HG02973 (cell line): ENCODE measurements around the gene OSBPL10.

ENCODE experiments used
- ATAC-seq: cut with Tn5 transposase; IDR thresholded peaks from one replicate; pipeline ENCODE4 v1.9.1; 2021; ENCODE audit warnings: moderate library complexity; ENCODE audit not compliant: unreplicated experiment

OSBPL10 gene

GRCh38 chr3:31926543-31926942, 54.5 kb downstream of the OSBPL10 start:
- no peak for ATAC-seq

GRCh38 chr3:31925271-31925630, 55.8 kb downstream of the OSBPL10 start:
- ATAC-seq: peak; percentile 55

- ATAC-seq: peak; percentile 31
Measured at GRCh38 chr3:31924610-31925270, 56.3 kb downstream of the OSBPL10 start.

- no peak for ATAC-seq
Measured at GRCh38 chr3:31922962-31923361, 58.1 kb downstream of the OSBPL10 start.

- ATAC-seq: no peak
Measured at GRCh38 chr3:31921837-31922236, 59.2 kb downstream of the OSBPL10 start.

- no peak for ATAC-seq
Measured at GRCh38 chr3:31920310-31920709, 60.8 kb downstream of the OSBPL10 start.

- no peak for ATAC-seq
Measured at GRCh38 chr3:31919528-31919927, 61.5 kb downstream of the OSBPL10 start.

GRCh38 chr3:31918179-31919150, 62.6 kb downstream of the OSBPL10 start:
- ATAC-seq: peak; percentile 84

- ATAC-seq: peak; percentile 52
Measured at GRCh38 chr3:31917303-31918005, 63.6 kb downstream of the OSBPL10 start.

GRCh38 chr3:31911643-31912042, 69.4 kb downstream of the OSBPL10 start:
- no peak for ATAC-seq

GRCh38 chr3:31911124-31911523, 69.9 kb downstream of the OSBPL10 start:
- ATAC-seq: no peak

GRCh38 chr3:31909455-31909854, 71.6 kb downstream of the OSBPL10 start:
- no peak for ATAC-seq

GRCh38 chr3:31908391-31909097, 72.5 kb downstream of the OSBPL10 start:
- ATAC-seq: no peak

- ATAC-seq: no peak
Measured at GRCh38 chr3:31906182-31906581, 74.9 kb downstream of the OSBPL10 start.

GRCh38 chr3:31903686-31904431, 77.2 kb downstream of the OSBPL10 start:
- no peak for ATAC-seq

GRCh38 chr3:31900583-31900982, 80.5 kb downstream of the OSBPL10 start:
- ATAC-seq: no peak

GRCh38 chr3:31896648-31897433, 84.2 kb downstream of the OSBPL10 start:
- no peak for ATAC-seq

- no peak for ATAC-seq
Measured at GRCh38 chr3:31896026-31896425, 85.0 kb downstream of the OSBPL10 start.

- ATAC-seq: no peak
Measured at GRCh38 chr3:31895471-31895870, 85.6 kb downstream of the OSBPL10 start.
